Muscle of arm (tissue), 12 donors: ENCODE measurements around the gene MYO16. TPM values are rescaled to one million over a fixed set of nuclear protein-coding genes. Genes with fewer than 3 reads are reported as not detected.

ENCODE experiments used
- DNase-seq: peaks from one replicate; pipeline ENCODE4 v3.0.0-alpha.2; 2013
- polyA plus RNA-seq, 12 donors: library from polyadenylated mRNA; unstranded; fragments of 120-200 nt; gene quantifications; one replicate each; pipeline ENCODE4 v1.2.1, GENCODE V29; 2013; ENCODE audit not compliant: insufficient read length in 12 of 12

MYO16 gene
- polyA plus RNA-seq, 12 donors = 7.0 to 21.6 (median 16.9) TPM; not detected in 1

DNA sequence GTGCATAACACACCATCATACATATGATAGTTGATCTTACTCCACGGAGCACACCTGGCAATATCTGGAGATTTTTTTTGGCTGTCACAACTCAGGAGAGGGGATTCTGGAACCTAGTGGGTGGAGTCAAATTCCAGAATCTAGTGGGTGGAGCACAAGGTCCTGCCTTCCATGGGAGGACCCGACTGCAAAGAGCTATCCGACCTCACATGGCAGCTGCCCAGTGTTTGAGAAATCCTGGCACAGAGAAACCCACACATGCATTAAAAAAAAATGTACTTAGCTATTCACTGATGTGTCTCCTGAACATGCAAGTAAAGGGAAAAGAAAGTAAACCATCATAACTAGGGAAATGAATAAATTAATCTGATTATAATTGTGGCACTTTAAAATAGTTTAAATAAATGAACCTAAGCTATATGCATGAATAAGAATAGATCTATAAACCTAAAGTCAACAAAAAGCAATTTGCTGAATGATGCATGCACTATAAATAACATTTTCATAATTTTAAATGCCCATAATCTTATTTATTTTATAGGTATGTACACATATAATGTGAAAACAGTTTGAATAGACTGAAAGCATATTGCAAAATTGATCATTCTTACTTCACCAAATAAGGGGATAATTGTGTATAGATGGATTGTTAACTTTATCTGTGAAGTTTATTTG is 300.3 kb downstream of the MYO16 start:
- DNase-seq = no peak

- DNase-seq = no peak
Observed at GRCh38 chr13:108932196-108932595, 302.8 kb downstream of the MYO16 start.

DNA sequence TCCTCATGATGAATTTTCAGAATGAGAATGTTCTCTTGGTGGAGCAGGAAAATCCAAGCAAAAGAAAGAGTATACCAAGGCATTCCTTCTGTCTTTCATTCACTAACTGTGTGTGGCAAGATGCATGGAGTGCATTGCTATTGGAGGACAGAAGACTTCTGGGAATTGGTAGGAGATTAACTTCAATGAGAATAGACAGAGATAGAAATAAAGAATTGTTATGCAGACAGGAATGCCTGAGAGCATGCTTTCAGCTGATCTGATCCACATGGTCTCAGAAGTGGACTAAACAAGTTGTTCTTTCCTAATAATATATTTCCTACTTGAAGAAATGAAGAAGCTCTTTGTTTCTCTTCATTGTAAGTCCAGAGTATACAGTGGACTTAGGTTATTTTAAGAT is 303.6 kb downstream of the MYO16 start:
- DNase-seq = no peak

- no peak for DNase-seq
Observed at GRCh38 chr13:108938155-108938554, 308.7 kb downstream of the MYO16 start.

GRCh38 chr13:108940121-108940520 is 310.7 kb downstream of the MYO16 start:
- no peak for DNase-seq

GRCh38 chr13:108943842-108944241 is 314.4 kb downstream of the MYO16 start:
- DNase-seq = no peak

GRCh38 chr13:108944760-108945159 is 315.3 kb downstream of the MYO16 start:
- no peak for DNase-seq

DNA sequence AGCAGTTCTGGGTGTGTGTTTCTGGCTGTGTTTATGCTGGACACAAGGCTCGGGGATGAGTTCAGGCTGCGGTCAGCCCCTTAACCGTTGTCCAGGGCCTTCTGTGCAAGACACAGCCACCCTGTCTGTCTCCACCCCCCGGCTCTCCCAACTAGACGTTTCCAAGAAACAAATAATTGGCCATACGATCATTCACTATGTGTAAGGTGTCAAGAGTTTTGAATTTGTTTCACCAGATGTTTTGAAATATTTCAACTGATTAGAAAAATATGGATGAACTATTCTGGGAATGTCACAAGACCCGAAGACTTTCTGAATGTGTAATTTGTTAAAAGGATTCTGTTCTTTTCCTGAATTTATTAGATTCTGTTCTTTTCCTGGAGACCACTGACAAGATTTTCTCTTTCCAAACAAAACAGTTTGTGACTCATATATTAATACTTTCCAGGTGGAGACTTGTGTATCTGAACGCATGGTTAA is 318.2 kb downstream of the MYO16 start:
- peak; percentile 86 for DNase-seq

DNA sequence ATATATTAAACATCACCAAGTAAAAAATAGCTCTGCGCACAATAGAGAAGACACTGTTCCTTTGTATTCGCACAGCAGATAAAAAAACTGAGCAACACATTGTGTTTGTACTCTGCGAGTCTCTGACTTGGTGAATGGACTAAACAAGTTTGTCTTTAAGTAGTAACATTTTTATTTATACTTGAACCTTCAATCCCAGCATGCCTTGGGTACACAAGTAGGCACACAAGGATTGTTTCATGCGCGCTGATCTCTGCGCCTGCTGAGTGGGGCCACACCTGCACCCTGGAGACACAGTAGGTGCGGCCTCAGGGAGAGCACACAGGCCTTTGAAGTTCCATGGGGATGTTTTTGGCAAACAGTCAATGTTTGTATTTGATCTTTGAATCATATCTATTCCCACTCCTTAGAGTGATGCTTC is 318.9 kb downstream of the MYO16 start:
- no peak for DNase-seq

GRCh38 chr13:108950333-108951010 is 321.1 kb downstream of the MYO16 start:
- DNase-seq = no peak

GRCh38 chr13:108955741-108956140 is 326.3 kb downstream of the MYO16 start:
- no peak for DNase-seq

DNA sequence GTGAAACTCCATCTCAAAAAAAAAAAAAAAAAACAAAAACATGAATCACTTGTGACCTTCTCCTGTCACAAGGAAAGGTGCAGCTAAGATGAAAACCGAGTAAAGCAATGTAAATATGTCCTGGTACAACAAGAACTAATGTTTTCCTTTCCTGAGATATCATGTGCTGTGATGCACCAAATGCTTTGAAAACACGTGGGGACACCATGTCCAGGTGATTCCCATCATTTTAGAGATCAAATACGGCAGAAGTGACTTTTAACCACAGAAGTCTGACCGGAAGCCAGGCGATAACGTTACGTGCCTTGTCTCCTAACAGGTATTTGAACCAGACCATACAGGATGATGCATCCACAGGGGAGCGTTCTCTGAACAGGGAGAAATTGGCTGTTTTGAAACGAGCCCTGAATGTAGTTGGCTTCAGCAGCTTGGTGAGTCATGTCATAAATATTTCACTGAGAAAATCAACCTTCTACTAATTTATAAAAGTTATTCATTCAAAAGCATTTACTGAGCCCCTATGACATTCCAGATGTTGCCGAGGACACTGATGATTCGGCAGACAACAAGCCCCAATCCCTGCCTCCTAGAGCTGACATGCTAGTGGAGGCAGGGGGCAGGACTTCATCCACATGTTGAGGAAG is 328.1 kb downstream of the MYO16 start:
- peak; percentile 38 for DNase-seq

- DNase-seq = no peak
Observed at GRCh38 chr13:108958013-108958376, 328.6 kb downstream of the MYO16 start.

DNA sequence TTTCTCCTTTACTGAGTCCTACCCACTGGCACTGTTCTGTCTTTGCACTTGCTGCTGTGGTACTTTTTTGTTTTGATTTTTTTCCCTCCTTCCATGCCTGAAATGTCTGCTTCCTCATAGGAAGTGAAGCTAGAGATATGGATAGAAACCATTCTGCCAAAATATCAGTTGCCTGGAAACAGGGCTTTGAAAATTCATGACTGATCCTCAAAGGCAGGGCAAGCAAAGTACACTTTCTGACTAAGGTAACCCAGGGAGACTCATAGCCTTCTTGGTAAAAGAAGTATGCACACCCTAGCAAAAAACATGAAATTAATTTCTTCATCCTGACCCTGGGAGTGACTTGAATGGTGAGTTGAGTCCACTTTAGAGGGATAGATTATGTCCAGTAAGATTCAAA is 329.8 kb downstream of the MYO16 start:
- no peak for DNase-seq

GRCh38 chr13:108960006-108960405 is 330.6 kb downstream of the MYO16 start:
- DNase-seq = no peak

- DNase-seq = peak; percentile 31
Observed at GRCh38 chr13:108961542-108962125, 332.2 kb downstream of the MYO16 start.

DNA sequence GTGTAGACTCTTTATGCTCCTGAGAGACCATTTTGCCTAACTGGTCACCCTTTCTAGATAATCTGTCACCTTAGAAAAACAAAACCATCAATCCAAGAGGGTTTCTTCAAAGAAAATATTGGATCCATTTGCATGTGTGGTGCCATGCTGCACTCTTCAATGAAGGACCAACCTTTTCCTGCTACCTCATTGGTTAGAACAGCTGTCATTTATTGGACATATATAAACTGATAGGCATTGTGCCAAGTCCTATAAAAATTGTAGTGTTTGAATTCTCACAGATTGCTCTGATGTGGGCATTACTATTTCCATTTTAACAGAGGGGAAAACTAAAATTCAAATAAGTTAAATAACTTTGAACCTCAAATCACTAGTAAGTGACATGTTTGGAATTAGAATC is 333.2 kb downstream of the MYO16 start:
- no peak for DNase-seq

- no peak for DNase-seq
Observed at GRCh38 chr13:108963276-108963810, 333.9 kb downstream of the MYO16 start.

DNA sequence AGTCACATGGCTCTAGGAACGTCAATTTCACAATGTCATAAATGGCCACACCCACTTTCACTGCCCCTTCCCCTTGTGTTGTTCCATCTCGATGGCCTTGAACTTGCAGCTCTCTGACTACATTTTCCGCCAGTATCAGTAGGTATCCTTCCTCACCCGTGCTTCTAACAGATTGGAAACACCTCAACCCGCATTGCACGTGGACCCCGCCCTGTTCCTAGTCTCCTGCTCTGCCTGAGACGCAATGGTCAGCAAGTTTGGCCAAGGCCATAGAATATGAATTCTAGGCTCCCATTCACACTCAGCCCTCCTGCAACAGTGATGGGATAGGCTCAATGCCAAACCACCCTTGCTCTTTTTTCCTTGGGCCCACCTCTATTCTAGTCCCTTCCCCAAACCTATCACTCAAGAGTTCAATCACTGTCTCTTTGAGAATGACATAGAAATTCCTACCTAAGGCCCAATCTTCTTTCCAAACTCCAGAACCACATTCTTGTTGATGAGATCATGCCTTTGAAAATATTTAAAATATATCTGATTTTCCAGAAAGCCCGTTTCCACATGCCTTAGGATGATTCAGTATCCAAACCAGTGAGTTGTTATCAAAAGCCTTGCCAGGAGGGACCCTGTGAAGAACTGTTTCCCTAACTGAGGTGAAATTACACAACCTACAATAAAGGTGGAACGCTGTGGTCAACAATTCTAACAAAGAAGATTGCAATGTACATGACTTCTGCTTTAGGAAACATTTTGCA is 334.6 kb downstream of the MYO16 start:
- DNase-seq = no peak

DNA sequence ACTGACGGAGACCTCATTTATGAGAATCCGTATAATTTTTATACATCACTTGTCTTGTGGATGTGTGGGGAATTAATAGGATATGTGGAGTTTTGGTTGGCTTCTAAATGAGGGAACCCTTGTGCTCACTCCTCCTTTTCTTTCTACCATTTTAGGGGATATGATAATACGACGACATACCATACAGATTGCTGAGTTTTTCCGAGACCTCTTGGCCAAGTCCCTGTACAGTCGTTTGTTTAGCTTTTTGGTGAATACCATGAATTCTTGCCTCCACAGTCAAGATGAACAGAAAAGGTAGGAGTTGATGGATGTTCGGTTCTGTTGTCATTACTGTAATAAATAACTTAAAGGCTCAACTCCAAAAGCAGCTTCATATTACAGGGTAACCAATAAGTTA is 335.2 kb downstream of the MYO16 start:
- DNase-seq = no peak

- DNase-seq = no peak
Observed at GRCh38 chr13:108967371-108967770, 338.0 kb downstream of the MYO16 start.

GRCh38 chr13:108968566-108968965 is 339.2 kb downstream of the MYO16 start:
- DNase-seq = no peak
